HepG2 (cell line): ENCODE results near the gene SLC34A3. TPM values are rescaled to one million over a fixed set of nuclear protein-coding genes. Genes with fewer than 3 reads are reported as not detected.

Experiments
- ARNTL ChIP-seq: sonication (generic); formaldehyde crosslinking; IDR thresholded peaks from 2 replicates; pipeline ENCODE4 v1.4.0; 2020; ENCODE audit warnings: mild to moderate bottlenecking, missing genetic modification reagents
- CSRNP1 ChIP-seq: sonication (generic); formaldehyde crosslinking; IDR thresholded peaks from 2 replicates; pipeline ENCODE4 v1.8.1; 2023; ENCODE audit warnings: mild to moderate bottlenecking, missing genetic modification reagents
- CTCF ChIP-seq: sonication (generic); formaldehyde crosslinking; IDR thresholded peaks from 2 replicates; pipeline ENCODE4 v1.5.0; 2020; ENCODE audit warnings: mild to moderate bottlenecking, missing genetic modification reagents, moderate library complexity
- ELF4 ChIP-seq: sonication (generic); formaldehyde crosslinking; IDR thresholded peaks from 2 replicates; pipeline ENCODE4 v1.5.0; 2020; ENCODE audit warnings: missing genetic modification reagents, mild to moderate bottlenecking, moderate library complexity, borderline replicate concordance
- FOXK2 ChIP-seq: fragments of 450-650 bp; IDR thresholded peaks from 2 replicates; pipeline ENCODE4 v1.6.1; 2016
- HMGA1 ChIP-seq: sonication (generic); formaldehyde crosslinking; conservative IDR thresholded peaks from 2 replicates; pipeline ENCODE4 v1.4.0; 2020; ENCODE audit warnings: missing genetic modification reagents
- HNRNPK ChIP-seq: fragments of 200-400 bp; formaldehyde crosslinking; IDR thresholded peaks from 2 replicates; pipeline ENCODE4 v1.6.1; 2018; ENCODE audit warnings: low read length, low read depth, moderate library complexity, mild to moderate bottlenecking; ENCODE audit not compliant: poor library complexity, severe bottlenecking
- KIAA2018 ChIP-seq: sonication (generic); formaldehyde crosslinking; IDR thresholded peaks from 2 replicates; pipeline ENCODE4 v1.5.0; 2020; ENCODE audit warnings: mild to moderate bottlenecking, missing genetic modification reagents, borderline replicate concordance
- LBX2 ChIP-seq: sonication (generic); formaldehyde crosslinking; IDR thresholded peaks from 2 replicates; pipeline ENCODE4 v1.5.0; 2020; ENCODE audit warnings: missing genetic modification reagents, mild to moderate bottlenecking, borderline replicate concordance
- MEF2D ChIP-seq: sonication (generic); formaldehyde crosslinking; IDR thresholded peaks from 2 replicates; pipeline ENCODE4 v1.5.1; 2020; ENCODE audit warnings: mild to moderate bottlenecking, missing genetic modification reagents
- PRMT3 ChIP-seq: sonication (generic); formaldehyde crosslinking; IDR thresholded peaks from 2 replicates; pipeline ENCODE4 v1.8.1; 2022; ENCODE audit warnings: low read depth, mild to moderate bottlenecking, moderate library complexity, missing genetic modification reagents, borderline replicate concordance
- ZMYM4 ChIP-seq: sonication (generic); formaldehyde crosslinking; IDR thresholded peaks from 2 replicates; pipeline ENCODE4 v1.8.1; 2023; ENCODE audit warnings: mild to moderate bottlenecking, missing genetic modification reagents
- ZNF18 ChIP-seq: sonication (generic); formaldehyde crosslinking; IDR thresholded peaks from 2 replicates; pipeline ENCODE4 v1.8.0; 2022; ENCODE audit warnings: mild to moderate bottlenecking, missing genetic modification reagents; ENCODE audit not compliant: insufficient replicate concordance
- polyA plus RNA-seq, 8 experiments: library from polyadenylated mRNA; depleted of rRNA in 3 of 8; stranded (reverse) in 7 of 8; unstranded in 1 of 8; fragments of >200 nt; fragmentation: Illumina TruSeq in 4 of 8; extraction: Trizol in 4 of 8; gene quantifications; 2 replicates each; pipeline versions ENCODE4 v1.2.1 to v1.2.3, GENCODE V29; 2011 to 2016; ENCODE audit warnings: low read depth in 4 of 8, missing spikeins in 1 of 8, mixed read lengths in 1 of 8; ENCODE audit not compliant: insufficient read depth in 1 of 8
- total RNA-seq, 5 experiments: library from RNA; depleted of rRNA; stranded (reverse); fragments of >200 nt; fragmentation: Illumina TruSeq; extraction: Trizol; gene quantifications; 2 replicates each; pipeline ENCODE4 v1.2.3, GENCODE V29; 2016; ENCODE audit warnings: low read depth in 1 of 5

The SLC34A3 gene
- total and polyA plus RNA-seq, 2 of the 13 experiments (the other 11 are each of a cell fraction or from before 2014, with no cell fraction given) = 0.07 to 1.0 TPM

GRCh38 chr9:137217276-137218211 lies 13.2 kb upstream of the SLC34A3 start (continued):
- TF ChIP-seq HNRNPK = no peak
- TF ChIP-seq PRMT3 (CRISPR knock-in tag) = no peak
- no peak for TF ChIP-seq HMGA1
- no peak for TF ChIP-seq KIAA2018
- TF ChIP-seq CSRNP1 (CRISPR knock-in tag) = no peak
- peak; percentile 94 for TF ChIP-seq ZNF18 (CRISPR knock-in tag)
- TF ChIP-seq MEF2D (CRISPR knock-in tag) = no peak
- TF ChIP-seq FOXK2 = no peak
- peak; percentile 77; the same call in 1 of the 2 replicates for TF ChIP-seq LBX2 (CRISPR knock-in tag)
- no peak for TF ChIP-seq ELF4 (CRISPR knock-in tag)
- TF ChIP-seq ZMYM4 (CRISPR knock-in tag) = no peak
- peak; percentile 65 for TF ChIP-seq ARNTL (CRISPR knock-in tag)
- TF ChIP-seq CTCF (CRISPR knock-in tag) = peak; percentile 50
